HepG2 (cell line): Measurements from ENCODE around the gene METTL21C. TPM values are rescaled to one million over a fixed set of nuclear protein-coding genes. Genes with fewer than 3 reads are reported as not detected.
A peak's percentile ranks its signal among the peaks of the same experiment; 100 is the strongest.

Source experiments
- ATF6 ChIP-seq: sonication (generic); formaldehyde crosslinking; conservative IDR thresholded peaks from 2 replicates; pipeline ENCODE4 v1.4.0; 2020; ENCODE audit warnings: missing genetic modification reagents
- HMGXB4 ChIP-seq, 2 experiments: sonication (generic) in 1 of 2; formaldehyde crosslinking in 1 of 2; IDR thresholded peaks; 2 replicates each; pipeline versions ENCODE4 v1.4.0 to v1.6.1; 2018 to 2020; ENCODE audit warnings: missing genetic modification reagents in 2 of 2, borderline replicate concordance in 1 of 2, low read depth in 1 of 2, mild to moderate bottlenecking in 1 of 2, missing biosample characterization in 1 of 2
- HNRNPK ChIP-seq: fragments of 200-400 bp; formaldehyde crosslinking; IDR thresholded peaks from 2 replicates; pipeline ENCODE4 v1.6.1; 2018; ENCODE audit warnings: low read length, low read depth, moderate library complexity, mild to moderate bottlenecking; ENCODE audit not compliant: poor library complexity, severe bottlenecking
- MBNL3 ChIP-seq: fragments of 250-450 bp; sonication (Bioruptor Pico); conservative IDR thresholded peaks from 2 replicates; pipeline ENCODE4 v1.8.0; 2022; ENCODE audit warnings: mild to moderate bottlenecking, inconsistent platforms
- MIXL1 ChIP-seq: IDR thresholded peaks from 2 replicates; pipeline ENCODE4 v1.6.1; 2016
- NCOA5 ChIP-seq: sonication (generic); formaldehyde crosslinking; IDR thresholded peaks from 2 replicates; pipeline ENCODE4 v1.4.0; 2020; ENCODE audit warnings: missing genetic modification reagents
- NFIC ChIP-seq: IDR thresholded peaks from 2 replicates; pipeline ENCODE4 v1.6.1; 2012; ENCODE audit warnings: mild to moderate bottlenecking, low read length, inconsistent platforms
- ONECUT2 ChIP-seq: sonication (generic); formaldehyde crosslinking; IDR thresholded peaks from 2 replicates; pipeline ENCODE4 v1.4.0; 2020; ENCODE audit warnings: missing genetic modification reagents
- RARA ChIP-seq: IDR thresholded peaks from 2 replicates; pipeline ENCODE4 v1.6.1; 2016; ENCODE audit warnings: missing genetic modification reagents, missing compliant biosample characterization
- SAP130 ChIP-seq: IDR thresholded peaks from 2 replicates; pipeline ENCODE4 v1.6.1; 2016; ENCODE audit warnings: low read depth
- SKI ChIP-seq: fragments of 450-650 bp; IDR thresholded peaks from one replicate; pipeline ENCODE4 v1.6.1; 2018; ENCODE audit warnings: mild to moderate bottlenecking; ENCODE audit not compliant: partially characterized antibody
- SOX13 ChIP-seq, 3 experiments: fragments of 450-650 bp in 1 of 3; sonication (generic) in 1 of 3; formaldehyde crosslinking in 1 of 3; IDR thresholded peaks in 2 of 3; conservative IDR thresholded peaks in 1 of 3; 2 replicates each; pipeline versions ENCODE4 v1.5.0 to v1.6.1; 2016 to 2020; ENCODE audit warnings: antibody characterized with exemption in 1 of 3, mild to moderate bottlenecking in 1 of 3, missing compliant biosample characterization in 1 of 3, missing genetic modification reagents in 1 of 3, moderate library complexity in 1 of 3
- SP2 ChIP-seq: sonication (generic); formaldehyde crosslinking; IDR thresholded peaks from 2 replicates; pipeline ENCODE4 v1.5.1; 2020; ENCODE audit warnings: mild to moderate bottlenecking, missing genetic modification reagents
- SRY ChIP-seq: sonication (generic); formaldehyde crosslinking; IDR thresholded peaks from 2 replicates; pipeline ENCODE4 v1.8.0; 2022; ENCODE audit warnings: mild to moderate bottlenecking, missing genetic modification reagents
- STAT5B ChIP-seq: sonication (generic); formaldehyde crosslinking; IDR thresholded peaks from 2 replicates; pipeline ENCODE4 v1.4.0; 2020; ENCODE audit warnings: missing genetic modification reagents
- TBX3 ChIP-seq: fragments of 450-650 bp; IDR thresholded peaks from 2 replicates; pipeline ENCODE4 v1.6.1; 2017; ENCODE audit warnings: antibody characterized with exemption, mild to moderate bottlenecking, inconsistent platforms, borderline replicate concordance
- TCF7 ChIP-seq: sonication (generic); IDR thresholded peaks from 2 replicates; pipeline ENCODE4 v1.6.1; 2016; ENCODE audit warnings: antibody characterized with exemption, low read depth
- U2AF2 ChIP-seq: fragments of 200-400 bp; formaldehyde crosslinking; IDR thresholded peaks from 2 replicates; pipeline ENCODE4 v1.6.1; 2017; ENCODE audit warnings: low read depth, mild to moderate bottlenecking, low read length
- ZHX1 ChIP-seq: sonication (generic); formaldehyde crosslinking; IDR thresholded peaks from 2 replicates; pipeline ENCODE4 v1.8.1; 2022; ENCODE audit warnings: low read depth, mild to moderate bottlenecking, missing genetic modification reagents
- ZNF335 ChIP-seq: sonication (generic); formaldehyde crosslinking; IDR thresholded peaks from 2 replicates; pipeline ENCODE4 v1.4.0; 2020; ENCODE audit warnings: missing genetic modification reagents
- ZUFSP ChIP-seq: sonication (generic); formaldehyde crosslinking; IDR thresholded peaks from 2 replicates; pipeline ENCODE4 v1.9.0; 2021; ENCODE audit warnings: missing genetic modification reagents, mild to moderate bottlenecking, borderline replicate concordance
- polyA plus RNA-seq, 8 experiments: library from polyadenylated mRNA; depleted of rRNA in 3 of 8; stranded (reverse) in 7 of 8; unstranded in 1 of 8; fragments of >200 nt; fragmentation: Illumina TruSeq in 4 of 8; extraction: Trizol in 4 of 8; gene quantifications; 2 replicates each; pipeline versions ENCODE4 v1.2.1 to v1.2.3, GENCODE V29; 2011 to 2016; ENCODE audit warnings: low read depth in 4 of 8, missing spikeins in 1 of 8, mixed read lengths in 1 of 8; ENCODE audit not compliant: insufficient read depth in 1 of 8
- total RNA-seq, 5 experiments: library from RNA; depleted of rRNA; stranded (reverse); fragments of >200 nt; fragmentation: Illumina TruSeq; extraction: Trizol; gene quantifications; 2 replicates each; pipeline ENCODE4 v1.2.3, GENCODE V29; 2016; ENCODE audit warnings: low read depth in 1 of 5

The METTL21C gene
- total and polyA plus RNA-seq, 2 of the 13 experiments (the other 11 are each of a cell fraction or from before 2014, with no cell fraction given): not detected

GRCh38 chr13:102724923-102725322 is 30.1 kb upstream of the METTL21C start (continued):
- TF ChIP-seq TCF7 (no peak), STAT5B (CRISPR knock-in tag) (no peak), ZNF335 (CRISPR knock-in tag) (no peak), MBNL3 (no peak), U2AF2 (no peak), MIXL1 (no peak), RARA (no peak), SOX13 (IDR thresholded peaks at IDR 0.05) (no peak), SOX13 (CRISPR knock-in tag; conservative IDR thresholded peaks at IDR 0.05 in 1 of 2, IDR thresholded peaks at IDR 0.05 in 1 of 2) (peak in 1 of 2 experiments; percentile 58; a peak in 1 of 4 replicates), SKI (no peak), HNRNPK (no peak), SRY (CRISPR knock-in tag) (no peak), SAP130 (CRISPR knock-in tag) (0 out of 2 replicates have a peak, but pooled peaks have one; percentile 12), HMGXB4 (CRISPR knock-in tag; IDR thresholded peaks at IDR 0.05; ENCODE audit: borderline replicate concordance in 1 of 2, low read depth in 1 of 2) (peak in 1 of 2 experiments; percentile 34; a peak in 1 of 4 replicates), ZUFSP (CRISPR knock-in tag) (no peak), ZHX1 (no peak), SP2 (CRISPR knock-in tag) (no peak), ONECUT2 (CRISPR knock-in tag) (no peak), ATF6 (CRISPR knock-in tag) (no peak), TBX3 (peak; percentile 38; the same call in 1 of the 2 replicates), NFIC (no peak), NCOA5 (CRISPR knock-in tag) (no peak)
